SH-SY5Y (cell line): ENCODE data around the gene PRPF39.

ENCODE experiments used
- GATA2 ChIP-seq: IDR thresholded peaks from 2 replicates; pipeline ENCODE4 v1.6.1; 2011; ENCODE audit warnings: mild to moderate bottlenecking, low read depth, low read length
- GATA3 ChIP-seq: IDR thresholded peaks from 2 replicates; pipeline ENCODE4 v1.6.1; 2011; ENCODE audit warnings: low read depth, mild to moderate bottlenecking, low read length, moderate library complexity

GRCh38 chr14:45145214-45145613 lies 61.3 kb downstream of the PRPF39 start:
- TF ChIP-seq GATA2 = no peak
- no peak for TF ChIP-seq GATA3
